Measurements from ENCODE around the gene RCCD1. TPM values are rescaled to one million over a fixed set of nuclear protein-coding genes. Genes with fewer than 3 reads are reported as not detected.
A peak's percentile ranks its signal among the peaks of the same experiment; 100 is the strongest.

RCCD1 gene
- total and polyA plus RNA-seq, 2 experiments from 2014 or later = 9.8 to 13.0 TPM

- Histone ChIP-seq H3K4me2 (ENCODE audit: unreplicated experiment) (no peak overlapping the region), H3K27me3 (replicated peaks; ENCODE audit: insufficient read depth) (no peaks in the 10 kb centered on the region), H3F3A (ENCODE audit: insufficient read depth) (peaks cover 13% of the 10 kb centered on the region; the same call in 1 of the 2 replicates), H3K9ac (peak overlapping the region; percentile 82; the same call in 1 of the 2 replicates), H3K9me3 (ENCODE audit: low read depth) (no peaks in the 10 kb centered on the region), H3K79me2 (ENCODE audit: insufficient read depth) (peaks cover 21% of the 10 kb centered on the region), H2AFZ (peak overlapping the region; percentile 97), H3K9me2 (ENCODE audit: insufficient read depth) (no peaks in the 10 kb centered on the region), H3K27ac (no peak overlapping the region), H3K4me3 (peak overlapping the region; percentile 95), H4K20me1 (ENCODE audit: insufficient read depth) (no peaks in the 10 kb centered on the region), H3K36me3 (ENCODE audit: low read depth) (no peaks in the 10 kb centered on the region), H3K4me1 (ENCODE audit: insufficient read depth) (peaks cover 20% of the 10 kb centered on the region)
- DNase-seq = no peak
- TF ChIP-seq EZH2 (IDR thresholded peaks at IDR 0.05; ENCODE audit: insufficient read depth, poor library complexity, severe bottlenecking) = no peak
- TF ChIP-seq EZH2phosphoT487 (IDR thresholded peaks at IDR 0.05; ENCODE audit: insufficient read depth, low read depth) = no peak
- in situ Hi-C loops (cut with MboI) = no loop called here
- WGBS, 2 experiments (ENCODE audit: low coverage in 1 of 2, low lambda C conversion rate in 2 of 2, missing lambda C conversion rate in 2 of 2) = 18 to 21% methylated on average over 5 of the region's 5 CpGs
Measured at GRCh38 chr15:90932660-90932991, 22.1 kb upstream of the RCCD1 start.

GRCh38 chr15:90933301-90933700, 21.4 kb upstream of the RCCD1 start:
- no peak overlapping the region for H2AFZ ChIP-seq
- H3K27me3 ChIP-seq (replicated peaks; ENCODE audit: insufficient read depth) = no peaks in the 10 kb centered on the region
- H3K27ac ChIP-seq = no peak overlapping the region
- H3K9me3 ChIP-seq (ENCODE audit: low read depth) = no peaks in the 10 kb centered on the region
- H3F3A ChIP-seq (ENCODE audit: insufficient read depth) = peaks cover 13% of the 10 kb centered on the region; the same call in 1 of the 2 replicates
- H3K36me3 ChIP-seq (ENCODE audit: low read depth) = 0 out of 2 replicates have a peak, but pooled peaks cover 5% of the 10 kb centered on the region
- peaks cover 20% of the 10 kb centered on the region for H3K4me1 ChIP-seq (ENCODE audit: insufficient read depth)
- H3K9ac ChIP-seq = no peak overlapping the region
- no peaks in the 10 kb centered on the region for H3K9me2 ChIP-seq (ENCODE audit: insufficient read depth)
- no peak overlapping the region for H3K4me3 ChIP-seq
- WGBS, 2 experiments (ENCODE audit: low coverage in 1 of 2, low lambda C conversion rate in 2 of 2, missing lambda C conversion rate in 2 of 2) = 13 to 35% methylated on average over 1 of the region's 1 CpG
- in situ Hi-C loops (cut with MboI) = no loop called here
- DNase-seq = no peak
- H3K4me2 ChIP-seq (ENCODE audit: unreplicated experiment) = no peak overlapping the region
- H4K20me1 ChIP-seq (ENCODE audit: insufficient read depth) = no peaks in the 10 kb centered on the region
- TF ChIP-seq EZH2 (IDR thresholded peaks at IDR 0.05; ENCODE audit: insufficient read depth, poor library complexity, severe bottlenecking) (no peak), EZH2phosphoT487 (IDR thresholded peaks at IDR 0.05; ENCODE audit: insufficient read depth, low read depth) (no peak)
- H3K79me2 ChIP-seq (ENCODE audit: insufficient read depth) = peaks cover 27% of the 10 kb centered on the region

DNA sequence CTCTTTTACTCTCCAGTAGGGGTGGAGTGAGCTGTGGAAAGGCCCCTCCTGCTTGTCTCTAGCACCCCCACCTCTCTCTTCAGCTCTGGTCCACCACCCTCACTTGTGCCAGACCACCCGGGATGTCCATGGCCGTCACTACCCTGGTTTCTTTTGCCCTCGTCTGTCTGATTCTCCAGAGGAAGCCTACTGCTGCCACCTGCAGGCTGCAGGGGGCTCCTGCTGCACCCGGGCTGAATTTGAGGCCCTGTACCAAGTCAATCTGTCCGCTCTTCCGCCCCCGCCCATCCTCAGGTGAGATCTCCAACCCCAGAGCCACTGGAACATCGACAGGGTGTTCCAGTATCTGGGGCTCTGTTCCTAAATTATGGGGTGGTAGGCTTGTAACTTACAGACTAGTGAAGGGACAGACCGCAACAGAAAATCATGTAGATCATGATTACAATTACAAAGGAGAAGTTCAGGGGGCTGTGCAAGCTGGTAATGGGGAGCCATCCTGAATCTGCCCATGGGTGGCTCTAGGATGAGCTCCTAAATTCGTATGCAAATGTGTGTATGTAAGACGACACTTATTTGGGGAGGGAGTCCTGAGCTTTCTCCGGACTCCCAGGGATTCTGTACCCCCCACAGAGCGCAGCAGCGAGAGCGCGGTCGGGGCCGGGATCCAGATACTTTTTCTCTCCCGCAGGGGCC, 20.3 kb upstream of the RCCD1 start:
- Histone ChIP-seq H4K20me1 (ENCODE audit: insufficient read depth) (no peaks in the 10 kb centered on the region), H3K9ac (peak overlapping the region; percentile 93), H3F3A (ENCODE audit: insufficient read depth) (peaks cover 10% of the 10 kb centered on the region; the same call in 1 of the 2 replicates), H3K4me1 (ENCODE audit: insufficient read depth) (peaks cover 17% of the 10 kb centered on the region), H3K79me2 (ENCODE audit: insufficient read depth) (peaks cover 30% of the 10 kb centered on the region), H3K9me2 (ENCODE audit: insufficient read depth) (no peaks in the 10 kb centered on the region), H2AFZ (peak overlapping the region; percentile 79), H3K27me3 (replicated peaks; ENCODE audit: insufficient read depth) (no peaks in the 10 kb centered on the region), H3K27ac (no peak overlapping the region), H3K4me3 (peak overlapping the region; percentile 86), H3K9me3 (ENCODE audit: low read depth) (no peaks in the 10 kb centered on the region), H3K36me3 (ENCODE audit: low read depth) (peaks cover 10% of the 10 kb centered on the region; the same call in 1 of the 2 replicates), H3K4me2 (ENCODE audit: unreplicated experiment) (peak overlapping the region; percentile 90)
- TF ChIP-seq EZH2 (IDR thresholded peaks at IDR 0.05; ENCODE audit: insufficient read depth, poor library complexity, severe bottlenecking) (no peak), EZH2phosphoT487 (IDR thresholded peaks at IDR 0.05; ENCODE audit: insufficient read depth, low read depth) (no peak)
- WGBS, 2 experiments (ENCODE audit: low coverage in 1 of 2, low lambda C conversion rate in 2 of 2, missing lambda C conversion rate in 2 of 2) = 3% methylated on average over 19 of the region's 19 CpGs
- in situ Hi-C loops (cut with MboI) = no loop called here
- DNase-seq = peak; percentile 87

GRCh38 chr15:90934949-90935751, 19.5 kb upstream of the RCCD1 start, which contains the start of gene UNC45A:
Gene UNC45A, plus strand, starts transcription at chr15:90935285. Its CDS starts 40 bp downstream, at chr15:90935325.
- H3K4me2 ChIP-seq (ENCODE audit: unreplicated experiment) = peak within 1 kb of the TSS; percentile 90
- peaks cover 12% of the 10 kb centered on the region; the same call in 1 of the 2 replicates for H3K36me3 ChIP-seq (ENCODE audit: low read depth)
- TF ChIP-seq EZH2phosphoT487 (IDR thresholded peaks at IDR 0.05; ENCODE audit: insufficient read depth, low read depth) (no peak), EZH2 (IDR thresholded peaks at IDR 0.05; ENCODE audit: insufficient read depth, poor library complexity, severe bottlenecking) (no peak)
- peak within 1 kb of the TSS; percentile 64 for H3K27ac ChIP-seq
- 0 to 1% methylated on average over 12 to 59 of the region's 65 CpGs for WGBS, 2 experiments (ENCODE audit: low coverage in 1 of 2, low lambda C conversion rate in 2 of 2, missing lambda C conversion rate in 2 of 2)
- no peaks in the 10 kb centered on the region for H3K9me2 ChIP-seq (ENCODE audit: insufficient read depth)
- in situ Hi-C loops (cut with MboI) = no loop called here
- H3F3A ChIP-seq (ENCODE audit: insufficient read depth) = 0 out of 2 replicates have a peak, but pooled peaks cover 6% of the 10 kb centered on the region
- H3K9me3 ChIP-seq (ENCODE audit: low read depth) = no peaks in the 10 kb centered on the region
- H2AFZ ChIP-seq = peak within 1 kb of the TSS; percentile 79
- no peaks in the 10 kb centered on the region for H4K20me1 ChIP-seq (ENCODE audit: insufficient read depth)
- peak within 1 kb of the TSS; percentile 93 for H3K9ac ChIP-seq
- H3K79me2 ChIP-seq (ENCODE audit: insufficient read depth) = peaks cover 30% of the 10 kb centered on the region
- peak within 1 kb of the TSS; percentile 86 for H3K4me3 ChIP-seq
- no peaks in the 10 kb centered on the region for H3K27me3 ChIP-seq (replicated peaks; ENCODE audit: insufficient read depth)
- H3K4me1 ChIP-seq (ENCODE audit: insufficient read depth) = peaks cover 14% of the 10 kb centered on the region
- DNase-seq = peak; percentile 93
